ENCODE measurements around the gene RIC3.

The RIC3 gene

DNA sequence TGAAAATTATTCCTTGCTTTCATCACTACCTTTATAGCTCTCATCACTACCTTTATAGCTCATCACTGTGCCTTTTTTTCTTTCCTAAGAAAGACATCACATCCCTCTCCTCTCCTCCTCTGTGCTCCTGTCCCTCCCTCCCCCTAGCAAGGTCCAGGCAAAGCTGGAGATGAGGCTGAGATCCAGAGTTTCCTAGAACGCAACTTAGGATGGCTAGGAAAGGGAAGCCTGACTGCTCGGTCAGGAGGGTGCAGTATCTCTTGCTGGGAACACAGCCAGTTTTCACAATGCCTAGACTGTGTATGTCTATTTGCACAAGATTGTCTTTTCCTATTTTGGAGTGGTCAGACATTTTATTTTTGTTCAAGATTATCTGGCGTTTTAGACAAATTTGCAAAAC is 63.2 kb downstream of the RIC3 start:
- Histone ChIP-seq H3K9ac (ENCODE audit: low read length) (no peak overlapping the region), H3K27ac (ENCODE audit: low read length) (no peak overlapping the region), H3K36me3 (replicated peaks; ENCODE audit: low read depth, low read length) (no peaks in the 10 kb centered on the region), H3K4me3 (ENCODE audit: low read length) (no peak overlapping the region), H2AFZ (ENCODE audit: low read depth, low read length) (no peak overlapping the region), H3K79me2 (ENCODE audit: low read length) (no peaks in the 10 kb centered on the region), H3K4me1 (ENCODE audit: low read length) (no peaks in the 10 kb centered on the region), H3K27me3 (ENCODE audit: low read depth, low read length) (peaks cover 32% of the 10 kb centered on the region), H3K9me3 (ENCODE audit: insufficient read depth, low read length) (no peaks in the 10 kb centered on the region), H3K4me2 (ENCODE audit: low read length) (no peak overlapping the region), H4K20me1 (ENCODE audit: insufficient read depth, low read length) (no peaks in the 10 kb centered on the region)
- no peak for TF ChIP-seq EZH2phosphoT487 (IDR thresholded peaks at IDR 0.05; ENCODE audit: low read depth)

DNA sequence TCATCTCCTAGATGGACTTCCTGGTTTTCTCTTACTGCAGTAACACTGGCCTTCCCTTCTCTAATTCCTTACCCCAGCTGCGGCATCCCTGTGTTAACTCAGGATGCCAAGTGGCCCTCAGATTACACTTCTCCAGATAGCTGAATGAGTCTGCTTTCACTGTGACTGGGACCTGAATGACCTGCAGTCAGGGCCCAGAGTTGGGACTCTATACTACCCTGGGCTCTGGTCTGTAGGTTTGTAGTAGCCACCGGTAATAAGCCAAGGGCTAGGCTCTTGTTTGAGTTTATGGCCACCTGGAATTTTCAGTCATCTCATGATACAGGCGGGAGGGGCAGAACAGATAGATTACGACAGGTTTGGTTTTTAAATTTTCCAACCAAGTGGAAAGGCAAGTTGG is 63.7 kb downstream of the RIC3 start:
- no peak overlapping the region for H3K27ac ChIP-seq (ENCODE audit: low read length)
- H3K79me2 ChIP-seq (ENCODE audit: low read length) = no peaks in the 10 kb centered on the region
- H3K27me3 ChIP-seq (ENCODE audit: low read depth, low read length) = peaks cover 27% of the 10 kb centered on the region
- H3K4me1 ChIP-seq (ENCODE audit: low read length) = no peaks in the 10 kb centered on the region
- H3K36me3 ChIP-seq (replicated peaks; ENCODE audit: low read depth, low read length) = no peaks in the 10 kb centered on the region
- H2AFZ ChIP-seq (ENCODE audit: low read depth, low read length) = no peak overlapping the region
- H3K9ac ChIP-seq (ENCODE audit: low read length) = no peak overlapping the region
- no peak overlapping the region for H3K4me2 ChIP-seq (ENCODE audit: low read length)
- H4K20me1 ChIP-seq (ENCODE audit: insufficient read depth, low read length) = no peaks in the 10 kb centered on the region
- no peak overlapping the region for H3K4me3 ChIP-seq (ENCODE audit: low read length)
- no peaks in the 10 kb centered on the region for H3K9me3 ChIP-seq (ENCODE audit: insufficient read depth, low read length)
- no peak for TF ChIP-seq CTCF (IDR thresholded peaks at IDR 0.05; ENCODE audit: low read depth, low read length)
- TF ChIP-seq EZH2phosphoT487 (IDR thresholded peaks at IDR 0.05; ENCODE audit: low read depth) = no peak

GRCh38 chr11:8103909-8104308 is 64.9 kb downstream of the RIC3 start:
- H3K4me2 ChIP-seq (ENCODE audit: low read length) = no peak overlapping the region
- no peak overlapping the region for H3K4me3 ChIP-seq (ENCODE audit: low read length)
- no peak overlapping the region for H3K9ac ChIP-seq (ENCODE audit: low read length)
- H3K36me3 ChIP-seq (replicated peaks; ENCODE audit: low read depth, low read length) = no peaks in the 10 kb centered on the region
- H3K27me3 ChIP-seq (ENCODE audit: low read depth, low read length) = peaks cover 17% of the 10 kb centered on the region
- H4K20me1 ChIP-seq (ENCODE audit: insufficient read depth, low read length) = no peaks in the 10 kb centered on the region
- no peaks in the 10 kb centered on the region for H3K9me3 ChIP-seq (ENCODE audit: insufficient read depth, low read length)
- peaks cover 5% of the 10 kb centered on the region for H3K4me1 ChIP-seq (ENCODE audit: low read length)
- no peak overlapping the region for H2AFZ ChIP-seq (ENCODE audit: low read depth, low read length)
- H3K79me2 ChIP-seq (ENCODE audit: low read length) = no peaks in the 10 kb centered on the region
- H3K27ac ChIP-seq (ENCODE audit: low read length) = no peak overlapping the region
- TF ChIP-seq EZH2phosphoT487 (IDR thresholded peaks at IDR 0.05; ENCODE audit: low read depth) (no peak), CTCF (IDR thresholded peaks at IDR 0.05; ENCODE audit: low read depth, low read length) (no peak)

DNA sequence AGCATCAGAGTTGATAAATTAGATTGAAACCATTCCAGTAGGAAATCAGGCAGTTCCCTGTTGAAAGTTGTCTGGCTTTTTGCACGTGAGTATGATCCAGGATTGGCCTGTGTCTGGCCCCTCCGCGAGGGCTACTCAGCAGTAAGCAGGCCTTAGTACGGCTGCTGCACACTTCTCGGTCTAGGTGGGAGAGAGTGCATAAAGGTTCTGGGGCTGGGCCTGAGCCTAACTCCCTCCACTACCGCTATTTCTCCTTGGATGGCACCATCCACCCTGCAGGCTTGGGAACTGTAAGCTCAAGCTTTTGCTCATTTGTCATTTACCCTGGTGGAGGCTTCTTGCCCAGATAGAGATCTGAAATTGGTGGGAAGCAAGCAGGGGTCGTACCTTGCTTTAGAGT is 65.9 kb downstream of the RIC3 start:
- no peak overlapping the region for H3K9ac ChIP-seq (ENCODE audit: low read length)
- H4K20me1 ChIP-seq (ENCODE audit: insufficient read depth, low read length) = no peaks in the 10 kb centered on the region
- H3K27ac ChIP-seq (ENCODE audit: low read length) = no peak overlapping the region
- no peak overlapping the region for H3K4me3 ChIP-seq (ENCODE audit: low read length)
- H3K4me1 ChIP-seq (ENCODE audit: low read length) = peaks cover 5% of the 10 kb centered on the region
- H3K9me3 ChIP-seq (ENCODE audit: insufficient read depth, low read length) = no peaks in the 10 kb centered on the region
- no peak for TF ChIP-seq EZH2phosphoT487 (IDR thresholded peaks at IDR 0.05; ENCODE audit: low read depth)
- no peak for TF ChIP-seq CTCF (IDR thresholded peaks at IDR 0.05; ENCODE audit: low read depth, low read length)
- peaks cover 11% of the 10 kb centered on the region for H3K27me3 ChIP-seq (ENCODE audit: low read depth, low read length)
- H3K79me2 ChIP-seq (ENCODE audit: low read length) = no peaks in the 10 kb centered on the region
- no peak overlapping the region for H2AFZ ChIP-seq (ENCODE audit: low read depth, low read length)
- H3K36me3 ChIP-seq (replicated peaks; ENCODE audit: low read depth, low read length) = no peaks in the 10 kb centered on the region
- no peak overlapping the region for H3K4me2 ChIP-seq (ENCODE audit: low read length)
